Measurements from ENCODE around the gene AEBP2.

AEBP2 gene

DNA sequence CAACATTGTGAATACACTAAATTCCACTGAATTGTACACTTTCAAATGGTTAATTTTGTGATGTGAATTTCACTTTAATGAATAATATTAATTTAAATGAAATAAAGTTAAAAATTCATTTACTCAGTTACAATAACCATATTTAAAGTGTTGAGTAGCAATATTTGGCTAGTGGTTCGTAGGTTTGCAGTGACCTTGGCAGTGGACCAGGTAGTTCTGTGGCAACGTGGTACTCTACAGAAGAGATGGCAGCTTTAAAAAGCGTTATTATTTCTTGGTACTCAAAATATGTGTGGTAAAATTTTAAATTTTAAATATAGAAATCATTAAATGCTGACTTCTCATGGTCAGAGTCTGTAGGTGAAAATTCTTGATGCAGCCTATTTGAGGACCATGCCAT, 51.6 kb downstream of the AEBP2 start:
- H3K4me3 ChIP-seq (ENCODE audit: low read depth, low read length) = no peak overlapping the region
- TF ChIP-seq, protein P1, sequence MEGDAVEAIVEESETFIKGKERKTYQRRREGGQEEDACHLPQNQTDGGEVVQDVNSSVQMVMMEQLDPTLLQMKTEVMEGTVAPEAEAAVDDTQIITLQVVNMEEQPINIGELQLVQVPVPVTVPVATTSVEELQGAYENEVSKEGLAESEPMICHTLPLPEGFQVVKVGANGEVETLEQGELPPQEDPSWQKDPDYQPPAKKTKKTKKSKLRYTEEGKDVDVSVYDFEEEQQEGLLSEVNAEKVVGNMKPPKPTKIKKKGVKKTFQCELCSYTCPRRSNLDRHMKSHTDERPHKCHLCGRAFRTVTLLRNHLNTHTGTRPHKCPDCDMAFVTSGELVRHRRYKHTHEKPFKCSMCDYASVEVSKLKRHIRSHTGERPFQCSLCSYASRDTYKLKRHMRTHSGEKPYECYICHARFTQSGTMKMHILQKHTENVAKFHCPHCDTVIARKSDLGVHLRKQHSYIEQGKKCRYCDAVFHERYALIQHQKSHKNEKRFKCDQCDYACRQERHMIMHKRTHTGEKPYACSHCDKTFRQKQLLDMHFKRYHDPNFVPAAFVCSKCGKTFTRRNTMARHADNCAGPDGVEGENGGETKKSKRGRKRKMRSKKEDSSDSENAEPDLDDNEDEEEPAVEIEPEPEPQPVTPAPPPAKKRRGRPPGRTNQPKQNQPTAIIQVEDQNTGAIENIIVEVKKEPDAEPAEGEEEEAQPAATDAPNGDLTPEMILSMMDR (IDR thresholded peaks at IDR 0.05; ENCODE audit: low read depth, low read length) = no peak

DNA sequence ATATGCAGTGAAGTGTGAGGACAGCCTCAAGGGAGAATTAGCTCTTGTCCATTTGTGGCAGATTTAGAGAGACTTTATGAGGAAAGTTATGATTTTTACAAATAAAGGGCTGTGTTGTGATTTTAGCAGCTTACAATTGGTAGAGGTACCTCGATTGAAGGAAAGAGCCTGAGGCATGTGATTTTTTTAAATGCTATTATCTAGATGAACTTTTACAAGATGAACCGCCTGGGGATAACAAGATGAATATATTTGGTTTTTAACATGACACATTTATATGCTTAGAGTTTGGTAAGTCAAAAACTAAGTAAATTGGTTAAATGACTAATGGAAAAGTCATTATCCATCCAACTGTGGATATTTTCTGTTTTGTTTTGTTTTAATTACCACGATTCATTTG, 52.6 kb downstream of the AEBP2 start:
- TF ChIP-seq, protein P1 (IDR thresholded peaks at IDR 0.05; ENCODE audit: low read depth, low read length) = no peak
- no peak overlapping the region for H3K4me3 ChIP-seq (ENCODE audit: low read depth, low read length)

DNA sequence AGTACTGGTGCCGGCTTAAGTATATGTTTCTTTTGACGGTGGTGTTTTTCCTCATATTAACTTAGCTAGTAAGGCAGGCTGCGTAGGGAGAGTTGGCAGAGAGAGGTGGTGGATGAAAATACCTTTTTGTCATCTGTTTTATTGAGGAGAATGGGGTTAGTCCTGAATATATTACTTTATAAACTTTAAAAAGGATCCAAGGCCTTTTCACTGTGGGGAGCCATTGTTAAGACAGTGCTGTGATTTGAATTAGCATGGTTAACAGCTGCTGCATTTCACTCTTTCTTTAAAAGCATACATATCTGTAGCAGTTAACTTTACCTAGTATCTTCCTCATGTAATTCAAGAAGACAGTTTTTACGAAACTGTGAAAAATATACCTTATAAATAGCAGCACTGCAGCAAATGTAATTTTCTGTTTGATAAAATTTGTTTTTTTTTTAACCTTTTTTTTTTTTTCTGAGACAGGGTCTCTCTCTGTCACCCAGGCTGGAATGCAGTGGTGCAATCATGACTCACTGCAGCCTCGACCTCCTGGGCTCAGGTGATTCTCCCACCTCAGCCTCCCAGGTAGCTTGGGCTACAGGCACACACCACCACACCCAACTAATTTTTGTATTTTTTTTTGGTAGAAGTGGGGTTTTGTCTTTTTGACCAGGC, 57.1 kb downstream of the AEBP2 start:
- TF ChIP-seq, protein P1 (IDR thresholded peaks at IDR 0.05; ENCODE audit: low read depth, low read length) = no peak
- no peak overlapping the region for H3K4me3 ChIP-seq (ENCODE audit: low read depth, low read length)

DNA sequence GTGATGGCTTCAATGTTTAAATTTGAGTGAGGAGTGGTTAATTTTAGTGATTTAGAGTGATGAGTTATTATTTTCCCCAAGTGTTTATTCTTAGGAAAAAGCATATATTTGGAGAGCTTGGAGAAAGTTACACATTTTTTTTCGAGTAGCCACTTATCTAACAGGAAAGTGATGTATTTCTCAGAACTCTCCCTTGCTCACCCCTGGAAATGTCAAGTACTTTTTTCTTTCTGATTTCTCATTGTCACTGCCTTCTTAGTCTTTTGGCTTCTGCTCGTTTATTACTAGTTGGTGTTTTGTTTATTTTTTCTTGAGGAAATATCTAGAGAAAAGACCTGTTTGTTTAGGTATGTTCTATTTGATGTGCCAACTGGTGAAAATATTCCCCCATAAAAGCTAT, 58.8 kb downstream of the AEBP2 start:
- H3K4me3 ChIP-seq (ENCODE audit: low read depth, low read length) = no peak overlapping the region
- TF ChIP-seq, protein P1 (IDR thresholded peaks at IDR 0.05; ENCODE audit: low read depth, low read length) = no peak

DNA sequence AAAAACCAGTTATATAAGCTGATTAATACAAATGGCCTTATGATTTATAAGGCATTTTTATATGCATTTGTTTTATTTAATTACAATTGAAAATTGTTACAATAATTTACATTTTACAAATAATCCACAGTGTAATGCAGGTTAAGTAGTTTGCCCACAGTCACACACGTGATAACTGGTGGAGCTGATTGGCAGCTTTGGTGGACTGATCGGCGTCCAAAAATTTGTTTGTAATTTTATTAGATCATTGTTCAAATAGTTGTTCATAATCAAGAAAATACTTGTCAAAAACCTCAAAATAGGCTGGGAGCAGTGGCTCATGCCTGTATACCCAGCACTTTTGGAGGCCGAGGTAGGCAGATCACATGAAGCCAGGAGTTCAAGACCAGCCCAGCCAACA, 59.7 kb downstream of the AEBP2 start:
- no peak overlapping the region for H3K4me3 ChIP-seq (ENCODE audit: low read depth, low read length)
- TF ChIP-seq, protein P1 (IDR thresholded peaks at IDR 0.05; ENCODE audit: low read depth, low read length) = no peak

DNA sequence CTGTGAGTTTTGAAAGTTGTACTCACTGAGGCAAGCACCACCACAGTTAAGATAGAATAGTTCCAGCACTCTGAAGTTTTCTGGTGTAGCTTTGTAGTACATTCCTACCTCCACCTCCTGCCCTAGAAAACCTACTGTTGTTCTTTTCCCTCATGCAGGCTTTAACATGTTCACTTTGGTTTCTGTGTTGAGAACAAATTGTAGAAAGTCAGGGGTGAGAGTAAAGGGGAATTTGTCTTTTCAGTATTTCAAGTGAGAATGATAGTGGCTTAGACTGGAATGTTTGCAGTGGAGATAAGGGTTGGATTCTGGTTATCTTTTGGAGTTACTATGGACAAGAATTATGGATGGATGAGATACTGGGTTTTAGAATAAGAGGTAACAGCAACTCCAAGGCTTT, 67.2 kb downstream of the AEBP2 start:
- H3K4me3 ChIP-seq (ENCODE audit: low read depth, low read length) = no peak overlapping the region
- TF ChIP-seq, protein P1 (IDR thresholded peaks at IDR 0.05; ENCODE audit: low read depth, low read length) = no peak

DNA sequence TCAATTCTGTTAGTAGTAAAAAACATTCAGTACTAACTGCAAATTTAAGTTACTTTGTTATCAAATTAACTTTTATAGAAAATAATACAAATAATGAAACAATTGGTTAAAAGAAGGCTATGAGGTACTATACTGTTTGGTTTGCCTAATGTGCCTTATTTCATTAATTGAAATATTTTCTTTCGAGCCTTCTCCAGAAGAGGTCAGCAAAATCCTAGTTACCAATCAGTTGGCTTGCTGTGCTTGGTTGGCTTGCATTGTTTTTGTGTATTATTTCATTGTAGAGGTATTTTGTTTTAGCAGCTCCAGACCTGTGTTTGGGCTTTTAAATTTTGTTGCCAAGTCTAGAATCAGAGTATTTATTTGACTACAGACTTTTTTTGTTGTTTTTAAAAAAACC, 68.5 kb downstream of the AEBP2 start:
- TF ChIP-seq, protein P1 (IDR thresholded peaks at IDR 0.05; ENCODE audit: low read depth, low read length) = no peak
- H3K4me3 ChIP-seq (ENCODE audit: low read depth, low read length) = no peak overlapping the region
